Gastrocnemius medialis (tissue), 4 donors: ENCODE measurements around the gene PCSK5. TPM values are rescaled to one million over a fixed set of nuclear protein-coding genes. Genes with fewer than 3 reads are reported as not detected.

Experiments used
- ATAC-seq, 2 donors: fragments of 150-250 bp; one replicate each; pipeline ENCODE4 v1.9.1; 2016
- DNase-seq, 2 donors: peaks; one replicate each; pipeline ENCODE4 v3.0.0-alpha.2; 2019
- H3K27ac ChIP-seq, 4 donors: fragments of 200-600 bp; sonication (generic); 1 replicate in 1 of 4; 2 replicates in 3 of 4; pipeline ENCODE4 v1.5.1; 2016 to 2018; ENCODE audit warnings: mild to moderate bottlenecking in 2 of 4, moderate library complexity in 1 of 4
- H3K27me3 ChIP-seq, 3 donors: fragments of 200-600 bp; sonication (generic) in 2 of 3; 1 replicate in 1 of 3; 2 replicates in 2 of 3; pipeline versions ENCODE4 v1.5.1 to v1.6.0; 2016 to 2019; ENCODE audit warnings: mild to moderate bottlenecking in 1 of 3, moderate library complexity in 1 of 3
- H3K36me3 ChIP-seq, 2 donors: fragments of 200-600 bp; sonication (generic) in 1 of 2; one replicate each; pipeline ENCODE4 v1.5.1; 2017 to 2018
- H3K4me1 ChIP-seq, 2 donors: fragments of 200-600 bp; sonication (generic) in 1 of 2; one replicate each; pipeline ENCODE4 v1.5.1; 2016 to 2017; ENCODE audit warnings: mild to moderate bottlenecking in 2 of 2
- H3K4me3 ChIP-seq, 4 donors: fragments of 200-600 bp; sonication (generic) in 3 of 4; 1 replicate in 1 of 4; 2 replicates in 3 of 4; pipeline ENCODE4 v1.5.1; 2016 to 2019; ENCODE audit warnings: mild to moderate bottlenecking in 2 of 4
- H3K9me3 ChIP-seq, 3 donors: fragments of 200-600 bp; sonication (generic) in 2 of 3; 1 replicate in 1 of 3; 2 replicates in 2 of 3; pipeline ENCODE4 v1.5.1; 2016 to 2019
- POLR2A ChIP-seq, 2 donors: fragments of 450-650 bp; IDR thresholded peaks; one replicate each; pipeline ENCODE4 v1.6.1; 2017; ENCODE audit warnings: antibody characterized with exemption in 2 of 2, mild to moderate bottlenecking in 2 of 2, moderate library complexity in 2 of 2
- in situ Hi-C, 4 donors: fragments of 200-750 bp; cut with MboI; loops; one replicate each; pipeline versions ENCODE4 v1.15.0 to v1.8.0; 2017; ENCODE audit warnings: low sequenced_read_pairs in 4 of 4
- intact Hi-C: fragments of 100-400 bp; cut with DNase I; formaldehyde crosslinking; loops from one replicate; pipeline ENCODE4 v1.15.1; 2023; ENCODE audit warnings: low total_unique reads
- total RNA-seq, 4 donors: library from RNA; depleted of rRNA; stranded (reverse); fragments of >200 nt; gene quantifications; one replicate each; pipeline versions ENCODE4 v1.1.0 to v1.2.3, GENCODE V29; 2016
- TF ChIP-seq, protein P1 (sequence below), 5 experiments: fragments of 450-650 bp in 3 of 5; fragments of 200-600 bp in 2 of 5; sonication (generic) in 2 of 5; IDR thresholded peaks in 4 of 5; conservative IDR thresholded peaks in 1 of 5; 1 replicate in 4 of 5; 2 replicates in 1 of 5; pipeline ENCODE4 v1.5.1; 2016 to 2019; ENCODE audit warnings: antibody characterized with exemption in 5 of 5, mild to moderate bottlenecking in 3 of 5, moderate library complexity in 3 of 5

PCSK5 gene
- total RNA-seq, 4 donors from 2014 or later, result 1.3 to 8.3 (median 3.2) TPM

DNA sequence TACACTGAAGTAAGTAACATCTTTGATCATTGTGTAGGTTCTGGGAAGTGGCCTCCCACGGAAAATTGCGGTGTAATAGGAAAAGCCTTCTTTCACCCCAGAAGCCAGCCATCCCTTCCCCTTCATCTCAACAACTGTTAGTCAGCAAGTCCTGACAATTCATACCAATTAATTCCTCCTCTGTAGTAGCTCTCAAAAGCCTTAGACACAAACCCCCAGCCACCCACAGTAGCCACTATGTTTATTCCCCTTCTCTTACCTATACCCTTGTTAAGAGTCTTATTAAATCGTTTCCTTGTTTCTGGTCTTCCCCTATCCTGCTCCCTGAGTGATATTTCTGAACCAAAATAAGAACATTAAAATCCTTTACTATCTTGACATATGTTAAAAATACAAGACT is 143.6 kb downstream of the PCSK5 start:
- intact Hi-C loops, result no loop called here
- DNase-seq, result no peak
- TF ChIP-seq, protein P1, sequence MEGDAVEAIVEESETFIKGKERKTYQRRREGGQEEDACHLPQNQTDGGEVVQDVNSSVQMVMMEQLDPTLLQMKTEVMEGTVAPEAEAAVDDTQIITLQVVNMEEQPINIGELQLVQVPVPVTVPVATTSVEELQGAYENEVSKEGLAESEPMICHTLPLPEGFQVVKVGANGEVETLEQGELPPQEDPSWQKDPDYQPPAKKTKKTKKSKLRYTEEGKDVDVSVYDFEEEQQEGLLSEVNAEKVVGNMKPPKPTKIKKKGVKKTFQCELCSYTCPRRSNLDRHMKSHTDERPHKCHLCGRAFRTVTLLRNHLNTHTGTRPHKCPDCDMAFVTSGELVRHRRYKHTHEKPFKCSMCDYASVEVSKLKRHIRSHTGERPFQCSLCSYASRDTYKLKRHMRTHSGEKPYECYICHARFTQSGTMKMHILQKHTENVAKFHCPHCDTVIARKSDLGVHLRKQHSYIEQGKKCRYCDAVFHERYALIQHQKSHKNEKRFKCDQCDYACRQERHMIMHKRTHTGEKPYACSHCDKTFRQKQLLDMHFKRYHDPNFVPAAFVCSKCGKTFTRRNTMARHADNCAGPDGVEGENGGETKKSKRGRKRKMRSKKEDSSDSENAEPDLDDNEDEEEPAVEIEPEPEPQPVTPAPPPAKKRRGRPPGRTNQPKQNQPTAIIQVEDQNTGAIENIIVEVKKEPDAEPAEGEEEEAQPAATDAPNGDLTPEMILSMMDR (IDR thresholded peaks at IDR 0.05 in 4 of 5, conservative IDR thresholded peaks at IDR 0.05 in 1 of 5), result no peak
- no peak for TF ChIP-seq POLR2A (IDR thresholded peaks at IDR 0.05)
- H3K27me3 ChIP-seq, result no peaks in the 10 kb centered on the region
- no peaks in the 10 kb centered on the region for H3K4me1 ChIP-seq
- no peaks in the 10 kb centered on the region for H3K36me3 ChIP-seq
- no peak overlapping the region for H3K27ac ChIP-seq
- no peak overlapping the region for H3K4me3 ChIP-seq
- ATAC-seq, result no peak
- in situ Hi-C loops, result no loop called here
- no peaks in the 10 kb centered on the region for H3K9me3 ChIP-seq

DNA sequence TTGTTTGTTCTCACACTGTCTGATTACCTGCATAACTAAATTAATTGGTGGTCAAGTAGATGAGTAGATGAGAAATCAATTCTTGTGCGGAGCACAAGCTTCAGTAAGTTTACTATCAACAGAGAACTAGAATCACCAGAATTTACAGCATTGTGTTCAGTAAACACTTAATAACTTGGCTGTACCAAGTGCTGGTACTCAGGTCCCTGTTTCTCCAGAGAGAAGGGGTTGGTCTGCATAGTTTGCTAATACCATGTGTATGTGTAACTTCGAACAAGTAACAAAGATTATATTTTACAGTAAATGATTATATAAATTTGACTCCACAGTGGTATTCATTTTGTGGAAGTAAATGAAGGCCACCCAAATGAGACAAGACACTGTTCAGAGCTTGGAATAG is 146.3 kb downstream of the PCSK5 start:
- DNase-seq (no peak), ATAC-seq (no peak)
- Histone ChIP-seq H3K27me3 (no peaks in the 10 kb centered on the region), H3K27ac (no peak overlapping the region), H3K36me3 (no peaks in the 10 kb centered on the region), H3K9me3 (no peaks in the 10 kb centered on the region), H3K4me1 (no peaks in the 10 kb centered on the region), H3K4me3 (no peak overlapping the region)
- intact Hi-C loops (no loop called here), in situ Hi-C loops (no loop called here)
- TF ChIP-seq POLR2A (IDR thresholded peaks at IDR 0.05), result no peak
- TF ChIP-seq, protein P1 (IDR thresholded peaks at IDR 0.05 in 4 of 5, conservative IDR thresholded peaks at IDR 0.05 in 1 of 5), result no peak

DNA sequence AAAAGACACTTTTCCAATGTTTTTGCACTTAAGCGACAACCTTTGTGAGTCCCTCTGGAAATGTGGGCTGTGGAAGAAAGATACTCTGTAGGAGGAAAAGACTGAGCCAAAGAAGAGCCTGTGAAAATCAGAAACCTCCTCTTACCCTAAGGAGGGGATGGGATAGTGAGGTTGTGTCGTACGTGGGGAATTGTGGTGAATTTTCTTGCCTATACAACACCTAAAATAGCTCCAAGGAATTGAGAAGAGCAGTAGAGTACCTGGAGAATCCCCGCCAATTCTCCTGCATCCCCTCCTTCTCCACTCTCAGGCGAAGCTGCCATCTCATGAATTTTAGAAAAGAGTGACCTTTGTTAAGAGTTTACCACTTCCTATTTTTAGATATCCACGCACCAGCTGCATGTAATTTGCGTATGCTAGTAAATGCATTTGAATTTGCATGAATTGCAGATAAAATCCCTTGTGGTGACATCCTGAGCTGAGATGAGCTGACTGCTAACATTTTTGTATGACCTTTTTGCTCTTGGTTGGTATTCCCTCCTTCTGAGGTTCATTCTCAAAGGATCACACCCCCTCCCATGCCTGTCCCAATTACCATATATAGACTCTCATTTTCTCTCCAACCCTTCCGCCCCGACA is 147.2 kb downstream of the PCSK5 start:
- TF ChIP-seq POLR2A (IDR thresholded peaks at IDR 0.05), result no peak
- TF ChIP-seq, protein P1 (IDR thresholded peaks at IDR 0.05 in 4 of 5, conservative IDR thresholded peaks at IDR 0.05 in 1 of 5), result no peak
- ATAC-seq, result no peak
- in situ Hi-C loops, result no loop called here

DNA sequence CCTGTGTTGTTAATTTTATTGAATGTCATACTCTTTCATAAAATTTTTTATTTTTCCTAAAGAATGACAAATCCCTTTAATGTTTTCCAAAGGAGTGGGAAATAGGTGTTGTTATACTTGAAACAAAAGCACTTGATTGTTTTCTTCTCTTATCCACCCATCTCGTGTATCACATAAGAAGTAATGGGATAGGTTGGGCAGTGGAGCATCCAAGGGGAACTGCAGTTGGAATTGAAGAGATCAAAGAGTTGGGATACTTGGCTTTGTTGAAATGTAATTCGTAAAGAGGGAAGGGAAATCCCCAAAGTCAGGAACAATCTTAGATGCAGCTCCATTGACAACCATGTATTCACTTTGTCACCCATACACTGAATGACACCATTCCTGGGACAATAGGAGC is 148.0 kb downstream of the PCSK5 start:
- Histone ChIP-seq H3K4me1 (no peaks in the 10 kb centered on the region), H3K27me3 (no peaks in the 10 kb centered on the region), H3K36me3 (no peaks in the 10 kb centered on the region), H3K27ac (no peak overlapping the region), H3K4me3 (no peak overlapping the region), H3K9me3 (no peaks in the 10 kb centered on the region)
- no peak for TF ChIP-seq POLR2A (IDR thresholded peaks at IDR 0.05)
- TF ChIP-seq, protein P1 (IDR thresholded peaks at IDR 0.05 in 4 of 5, conservative IDR thresholded peaks at IDR 0.05 in 1 of 5), result no peak
- in situ Hi-C loops, result no loop called here
- ATAC-seq (no peak), DNase-seq (no peak)
- intact Hi-C loops, result no loop called here

More for the DNA sequence above, 147.2 kb downstream of the PCSK5 start:
- no peaks in the 10 kb centered on the region for H3K36me3 ChIP-seq
- intact Hi-C loops, result no loop called here
- DNase-seq, result no peak
- H3K27ac ChIP-seq, result no peak overlapping the region
- no peaks in the 10 kb centered on the region for H3K27me3 ChIP-seq
- H3K4me1 ChIP-seq, result no peaks in the 10 kb centered on the region
- no peak overlapping the region for H3K4me3 ChIP-seq
- H3K9me3 ChIP-seq, result no peaks in the 10 kb centered on the region
